Activated T-helper 1 cell treated with anti-CD3 and anti-CD28 coated beads, Interleukin-12 subunit alpha, Interleukin-12 subunit beta, Interleukin-2, Interleukin-4 antibody, amounts not matched to agents 30 ng/mL and 10 ng/mL and 1 ng/mL, durations not matched to agents 14 hours and 24 hours and 36 hours (primary cell): Measurements from ENCODE around the gene PASD1. TPM values are rescaled to one million over a fixed set of nuclear protein-coding genes. Genes with fewer than 3 reads are reported as not detected.
"Not testable (repeated sequence)": the region's sequence is repeated elsewhere in the genome, so short reads cannot be mapped to it uniquely, and the experiment has no call there.

ENCODE experiments used
- DNase-seq: peaks from one replicate; pipeline ENCODE4 v3.0.0; 2021; ENCODE audit warnings: low spot score
- H3K27ac Mint-ChIP-seq: one replicate; pipeline ENCODE4 v1.8.0; 2021; ENCODE audit warnings: mild to moderate bottlenecking, mixed read lengths
- H3K27me3 Mint-ChIP-seq: one replicate; pipeline ENCODE4 v1.8.0; 2022; ENCODE audit warnings: mild to moderate bottlenecking, moderate library complexity, mixed read lengths; ENCODE audit not compliant: insufficient read depth
- H3K36me3 Mint-ChIP-seq: one replicate; pipeline ENCODE4 v1.8.0; 2021; ENCODE audit warnings: low read depth, mixed read lengths
- H3K4me1 Mint-ChIP-seq: one replicate; pipeline ENCODE4 v1.8.0; 2021; ENCODE audit warnings: low read depth, mixed read lengths
- H3K4me3 Mint-ChIP-seq: one replicate; pipeline ENCODE4 v1.8.0; 2021; ENCODE audit warnings: mild to moderate bottlenecking, moderate library complexity, mixed read lengths
- H3K9me3 Mint-ChIP-seq: one replicate; pipeline ENCODE4 v1.8.0; 2021; ENCODE audit warnings: mixed read lengths
- intact Hi-C: fragments of 100-400 bp; cut with micrococcal nuclease; formaldehyde crosslinking; loops from one replicate; pipeline ENCODE4 v1.15.1; 2024
- total RNA-seq: library from RNA; stranded (reverse); gene quantifications from 2 replicates; pipeline ENCODE4 v1.2.3, GENCODE V29; 2022

PASD1 gene
- total RNA-seq, 1 donor from 2014 or later, result not detected

DNA sequence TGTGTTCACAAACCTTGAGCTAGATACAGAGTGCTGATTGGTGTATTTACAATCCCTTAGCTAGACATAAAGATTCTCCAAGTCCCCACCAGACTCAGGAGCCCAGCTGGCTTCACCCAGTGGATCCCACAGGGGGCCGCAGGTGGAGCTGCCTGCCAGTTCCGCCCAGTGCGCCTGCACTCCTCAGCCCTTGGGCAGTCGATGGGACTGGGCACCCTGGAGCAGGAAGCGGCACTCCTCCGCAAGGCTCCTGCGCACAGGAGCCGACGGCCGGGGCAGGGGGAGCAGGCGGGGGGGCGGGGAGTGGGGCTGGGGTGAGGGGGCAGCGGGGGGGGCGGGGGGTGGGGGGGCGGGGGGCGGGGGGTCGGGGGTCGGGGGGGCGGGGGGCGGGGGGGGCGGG, 990 bp upstream of the PASD1 start:
- H3K4me3 Mint-ChIP-seq, H3K4me1 Mint-ChIP-seq, H3K27me3 Mint-ChIP-seq, DNase-seq, intact Hi-C loops, H3K27ac Mint-ChIP-seq, H3K9me3 Mint-ChIP-seq, H3K36me3 Mint-ChIP-seq: not testable (repeated sequence)

DNA sequence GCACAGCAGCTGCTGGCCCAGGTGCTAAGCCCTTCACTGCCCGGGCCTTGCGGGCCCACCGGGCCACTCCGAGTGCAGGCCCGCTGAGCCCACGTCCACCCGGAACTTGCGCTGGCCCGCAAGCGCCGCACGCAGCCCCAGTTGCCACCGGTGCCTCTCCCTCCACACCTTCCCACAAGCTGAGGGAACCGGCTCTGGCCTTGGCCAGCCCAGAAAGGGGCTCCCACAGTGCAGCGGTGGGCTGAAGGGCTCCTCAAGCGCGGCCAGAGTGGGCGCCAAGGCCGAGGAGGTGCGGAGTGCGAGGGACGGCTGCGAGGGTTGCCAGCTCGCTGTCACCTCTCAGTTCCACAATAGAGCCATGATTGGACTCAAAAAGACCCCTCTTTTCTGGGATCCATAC, 472 bp upstream of the PASD1 start:
- intact Hi-C loops, H3K36me3 Mint-ChIP-seq, DNase-seq, H3K4me1 Mint-ChIP-seq, H3K27me3 Mint-ChIP-seq, H3K27ac Mint-ChIP-seq, H3K4me3 Mint-ChIP-seq, H3K9me3 Mint-ChIP-seq: not testable (repeated sequence)

GRCh38 chrX:151564035-151564434, 560 bp downstream of the PASD1 start:
- no peaks in the 10 kb centered on the region for H3K27me3 Mint-ChIP-seq
- H3K4me1 Mint-ChIP-seq, result no peaks in the 10 kb centered on the region
- no peak for DNase-seq
- intact Hi-C loops, result no loop called here
- H3K36me3 Mint-ChIP-seq, result no peaks in the 10 kb centered on the region
- no peaks in the 10 kb centered on the region for H3K9me3 Mint-ChIP-seq
- no peak overlapping the region for H3K27ac Mint-ChIP-seq
- H3K4me3 Mint-ChIP-seq, result no peak overlapping the region

DNA sequence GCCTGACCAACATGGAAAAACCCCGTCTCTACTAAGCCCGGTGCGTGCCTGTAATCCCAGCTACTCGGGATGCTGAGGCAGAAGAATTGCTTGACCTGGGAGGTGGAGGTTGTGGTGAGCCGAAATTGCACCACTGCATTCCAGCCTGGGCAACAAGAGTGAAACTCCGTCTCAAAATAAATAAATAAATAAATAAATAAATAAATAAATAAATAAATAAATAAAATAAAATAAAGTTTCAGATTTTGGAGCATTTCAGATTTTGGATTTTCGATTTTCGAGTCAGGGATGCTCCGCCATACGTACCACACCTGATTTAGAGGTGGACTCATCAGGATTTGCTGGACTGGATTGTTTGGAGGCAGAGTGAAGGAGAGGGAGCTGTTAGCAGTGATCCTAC, 3.4 kb downstream of the PASD1 start:
- H3K4me1 Mint-ChIP-seq, H3K27me3 Mint-ChIP-seq, H3K27ac Mint-ChIP-seq, H3K9me3 Mint-ChIP-seq, H3K4me3 Mint-ChIP-seq, intact Hi-C loops, DNase-seq, H3K36me3 Mint-ChIP-seq: not testable (repeated sequence)

DNA sequence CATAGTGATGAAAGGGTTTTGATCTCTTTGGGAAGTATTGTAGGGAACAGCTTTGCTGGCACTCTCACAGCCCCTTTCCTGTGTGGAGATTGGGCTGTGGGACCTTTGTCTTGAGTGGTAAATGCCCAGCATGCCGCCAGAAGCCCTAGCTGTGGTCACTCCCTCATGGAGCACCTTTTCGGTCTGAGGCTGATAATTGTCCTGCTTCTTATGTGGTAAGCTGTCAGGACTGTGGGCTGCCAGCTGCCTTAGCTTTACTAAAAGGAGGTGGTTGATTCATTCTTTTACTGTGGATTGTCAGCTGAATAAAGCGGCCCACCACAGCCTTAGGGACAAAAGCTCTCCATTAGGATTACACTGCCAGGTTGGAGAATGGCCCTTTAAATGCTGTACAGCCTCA, 7.1 kb downstream of the PASD1 start:
- Mint-ChIP-seq H3K4me1 (no peaks in the 10 kb centered on the region), H3K27ac (no peak overlapping the region), H3K36me3 (no peaks in the 10 kb centered on the region), H3K4me3 (no peak overlapping the region), H3K9me3 (no peaks in the 10 kb centered on the region), H3K27me3 (no peaks in the 10 kb centered on the region)
- intact Hi-C loops, result no loop called here
- DNase-seq, result no peak

DNA sequence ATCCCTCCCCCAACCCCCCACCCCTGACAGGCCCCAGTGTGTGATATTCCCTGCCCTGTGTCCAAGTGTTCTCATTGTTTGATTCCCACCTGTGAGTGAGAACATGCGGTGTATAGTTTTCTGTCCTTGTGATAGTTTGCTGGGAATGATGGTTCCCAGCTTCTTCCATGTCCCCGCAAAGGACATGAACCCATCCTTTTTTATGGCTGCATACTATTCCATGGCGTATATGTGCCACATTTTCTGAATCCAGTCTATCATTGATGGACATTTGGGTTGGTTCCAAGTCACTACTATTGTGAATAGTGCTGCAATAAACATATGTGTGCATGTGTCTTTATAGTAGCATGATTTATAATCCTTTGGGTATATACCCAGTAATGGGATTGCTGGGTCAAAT, 29.9 kb downstream of the PASD1 start:
- H3K4me1 Mint-ChIP-seq, DNase-seq, H3K9me3 Mint-ChIP-seq, H3K36me3 Mint-ChIP-seq, H3K4me3 Mint-ChIP-seq, H3K27ac Mint-ChIP-seq, H3K27me3 Mint-ChIP-seq, intact Hi-C loops: not testable (repeated sequence)

GRCh38 chrX:151596282-151596681, 32.8 kb downstream of the PASD1 start:
- no peak for DNase-seq
- Mint-ChIP-seq H3K9me3 (no peaks in the 10 kb centered on the region), H3K27me3 (no peaks in the 10 kb centered on the region), H3K36me3 (no peaks in the 10 kb centered on the region), H3K4me3 (no peak overlapping the region), H3K4me1 (no peaks in the 10 kb centered on the region), H3K27ac (no peak overlapping the region)
- intact Hi-C loops, result no loop called here

GRCh38 chrX:151604931-151605330, 41.5 kb downstream of the PASD1 start:
- H3K4me1 Mint-ChIP-seq, result no peaks in the 10 kb centered on the region
- no peak overlapping the region for H3K27ac Mint-ChIP-seq
- intact Hi-C loops, result no loop called here
- H3K9me3 Mint-ChIP-seq, result no peaks in the 10 kb centered on the region
- H3K4me3 Mint-ChIP-seq, result no peak overlapping the region
- no peaks in the 10 kb centered on the region for H3K36me3 Mint-ChIP-seq
- peaks cover 5% of the 10 kb centered on the region for H3K27me3 Mint-ChIP-seq
- DNase-seq, result no peak

DNA sequence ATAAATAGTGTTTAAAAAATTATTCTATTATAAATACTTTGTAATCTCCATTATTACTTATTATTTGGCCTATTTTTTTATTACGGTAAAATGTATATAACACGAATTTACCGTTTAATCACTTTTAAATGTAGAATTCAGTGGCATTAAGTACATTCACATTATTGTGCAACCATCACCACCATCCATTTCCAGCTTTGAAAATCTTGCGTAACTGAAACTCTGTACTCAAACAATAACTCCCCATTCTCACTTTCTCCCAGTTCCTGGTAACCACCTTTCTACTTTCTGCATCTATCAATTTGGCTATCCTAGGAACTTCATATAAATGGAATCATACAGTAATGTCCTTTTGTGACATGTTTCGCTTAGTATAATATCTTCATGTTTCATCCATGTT, 45.7 kb downstream of the PASD1 start:
- Mint-ChIP-seq H3K27ac (no peak overlapping the region), H3K27me3 (no peaks in the 10 kb centered on the region), H3K36me3 (no peaks in the 10 kb centered on the region), H3K9me3 (no peaks in the 10 kb centered on the region), H3K4me3 (no peak overlapping the region), H3K4me1 (no peaks in the 10 kb centered on the region)
- DNase-seq, result no peak
- intact Hi-C loops, result no loop called here

GRCh38 chrX:151621422-151621821, 57.9 kb downstream of the PASD1 start:
- Mint-ChIP-seq H3K36me3 (no peaks in the 10 kb centered on the region), H3K27me3 (peaks cover 2% of the 10 kb centered on the region), H3K4me1 (no peaks in the 10 kb centered on the region), H3K4me3 (no peak overlapping the region), H3K27ac (no peak overlapping the region), H3K9me3 (no peaks in the 10 kb centered on the region)
- intact Hi-C loops, result no loop called here
- DNase-seq, result no peak

GRCh38 chrX:151624677-151625076, 61.2 kb downstream of the PASD1 start:
- no peaks in the 10 kb centered on the region for H3K9me3 Mint-ChIP-seq
- no peaks in the 10 kb centered on the region for H3K36me3 Mint-ChIP-seq
- no peak overlapping the region for H3K27ac Mint-ChIP-seq
- intact Hi-C loops, result no loop called here
- no peaks in the 10 kb centered on the region for H3K4me1 Mint-ChIP-seq
- peaks cover 2% of the 10 kb centered on the region for H3K27me3 Mint-ChIP-seq
- no peak for DNase-seq
- H3K4me3 Mint-ChIP-seq, result no peak overlapping the region

DNA sequence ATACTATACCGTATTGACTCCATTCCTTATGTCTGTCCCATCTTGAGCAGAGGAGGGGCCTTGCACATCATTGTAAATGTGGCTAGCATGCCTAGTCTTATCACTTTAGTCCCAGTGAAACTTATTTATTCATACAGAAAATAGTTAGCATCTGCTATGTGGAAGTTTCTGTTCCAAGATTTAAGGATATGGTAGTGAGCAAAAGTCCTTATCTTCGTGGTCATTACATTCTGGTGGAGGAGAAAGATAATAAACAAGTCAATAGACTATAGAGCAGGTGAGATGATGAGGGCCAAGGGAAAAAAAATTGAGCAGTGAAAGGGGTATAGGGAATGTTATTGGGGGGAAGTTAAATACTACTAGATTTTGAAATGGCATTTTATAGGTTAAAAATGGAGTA, 68.3 kb downstream of the PASD1 start:
- DNase-seq, result no peak
- H3K4me1 Mint-ChIP-seq, result no peaks in the 10 kb centered on the region
- H3K9me3 Mint-ChIP-seq, result no peaks in the 10 kb centered on the region
- intact Hi-C loops, result no loop called here
- no peak overlapping the region for H3K4me3 Mint-ChIP-seq
- no peak overlapping the region for H3K27ac Mint-ChIP-seq
- no peaks in the 10 kb centered on the region for H3K27me3 Mint-ChIP-seq
- H3K36me3 Mint-ChIP-seq, result no peaks in the 10 kb centered on the region

DNA sequence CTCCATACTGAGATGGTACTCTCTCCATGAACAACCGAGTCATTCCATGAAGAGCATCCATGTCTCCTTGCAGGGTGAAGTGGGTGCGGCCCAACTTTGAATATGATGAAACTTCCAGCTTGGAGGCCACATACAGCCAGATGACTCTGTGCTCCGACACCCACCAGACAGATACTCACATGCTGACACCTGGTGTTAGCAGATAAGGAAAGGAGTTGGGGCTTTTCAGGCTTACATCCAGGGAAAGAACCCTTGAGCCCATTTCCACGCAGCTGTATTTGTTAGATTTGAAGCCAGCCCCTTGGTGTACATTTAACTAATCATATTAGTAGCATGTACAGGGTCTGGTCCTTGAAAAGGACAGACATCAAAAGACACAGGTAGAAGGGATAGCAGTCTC, 69.7 kb downstream of the PASD1 start:
- intact Hi-C loops, result no loop called here
- H3K27ac Mint-ChIP-seq, result no peak overlapping the region

GRCh38 chrX:151634937-151635336, 71.5 kb downstream of the PASD1 start:
- Mint-ChIP-seq H3K27ac (no peak overlapping the region), H3K9me3 (no peaks in the 10 kb centered on the region), H3K27me3 (no peaks in the 10 kb centered on the region), H3K36me3 (no peaks in the 10 kb centered on the region), H3K4me3 (no peak overlapping the region), H3K4me1 (no peaks in the 10 kb centered on the region)
- DNase-seq, result no peak
- intact Hi-C loops, result no loop called here

More for the DNA sequence above, 69.7 kb downstream of the PASD1 start:
- Mint-ChIP-seq H3K9me3 (no peaks in the 10 kb centered on the region), H3K36me3 (no peaks in the 10 kb centered on the region), H3K4me1 (no peaks in the 10 kb centered on the region), H3K27me3 (no peaks in the 10 kb centered on the region), H3K4me3 (no peak overlapping the region)
- no peak for DNase-seq
